ENCODE results near the gene BRINP1. TPM values are rescaled to one million over a fixed set of nuclear protein-coding genes. Genes with fewer than 3 reads are reported as not detected.

Gene BRINP1
- total RNA-seq, 1 experiment from 2014 or later = not detected

- intact Hi-C loops (cut with micrococcal nuclease; ENCODE audit: unreplicated experiment) = no loop called here
- no peak overlapping the region for H3K4me3 ChIP-seq (ENCODE audit: low read depth, low read length, poor library complexity, severe bottlenecking)
- DNase-seq (ENCODE audit: low spot score) = no peak
- no peak overlapping the region for H3K27ac ChIP-seq (ENCODE audit: low read depth, low read length, poor library complexity, severe bottlenecking)
- ChIA-PET CTCF (no interaction called here), POLR2A (ENCODE audit: low non-redundant PET) (no interaction called here)
- no TSS peak for BruUV-seq (replicated peaks)
- no peaks in the 10 kb centered on the region for H3K36me3 ChIP-seq (ENCODE audit: insufficient read depth, low read length, poor library complexity, severe bottlenecking)
- no peaks in the 10 kb centered on the region for H3K4me1 ChIP-seq (ENCODE audit: insufficient read depth, low read length, poor library complexity, severe bottlenecking)
- TF ChIP-seq CTCF (conservative IDR thresholded peaks at IDR 0.05; ENCODE audit: low read depth, low read length) = no peak
- no peak for TF ChIP-seq EZH2 (IDR thresholded peaks at IDR 0.05; ENCODE audit: borderline replicate concordance, low read depth, low read length, poor library complexity, severe bottlenecking)
- no peaks in the 10 kb centered on the region for H3K27me3 ChIP-seq (replicated peaks; ENCODE audit: insufficient read depth, low read depth, low read length, poor library complexity)
- no peaks in the 10 kb centered on the region for H3K9me3 ChIP-seq (ENCODE audit: low read depth, low read length, poor library complexity, severe bottlenecking)
Observed at GRCh38 chr9:119224431-119224830, 144.8 kb downstream of the BRINP1 start.

- CTCF ChIA-PET = no interaction called here
- intact Hi-C loops (cut with micrococcal nuclease; ENCODE audit: unreplicated experiment) = no loop called here
Observed at GRCh38 chr9:119221276-119221675, 148.0 kb downstream of the BRINP1 start.

GRCh38 chr9:119218293-119218692 is 150.9 kb downstream of the BRINP1 start:
- no TSS peak for BruUV-seq (replicated peaks)
- no peak for TF ChIP-seq CTCF (conservative IDR thresholded peaks at IDR 0.05; ENCODE audit: low read depth, low read length)
- TF ChIP-seq EZH2 (IDR thresholded peaks at IDR 0.05; ENCODE audit: borderline replicate concordance, low read depth, low read length, poor library complexity, severe bottlenecking) = no peak
- intact Hi-C loops (cut with micrococcal nuclease; ENCODE audit: unreplicated experiment) = no loop called here
- ChIA-PET POLR2A (ENCODE audit: low non-redundant PET) (no interaction called here), CTCF (no interaction called here)
- Histone ChIP-seq H3K4me1 (ENCODE audit: insufficient read depth, low read length, poor library complexity, severe bottlenecking) (no peaks in the 10 kb centered on the region), H3K27me3 (replicated peaks; ENCODE audit: insufficient read depth, low read depth, low read length, poor library complexity) (no peaks in the 10 kb centered on the region), H3K36me3 (ENCODE audit: insufficient read depth, low read length, poor library complexity, severe bottlenecking) (no peaks in the 10 kb centered on the region), H3K27ac (ENCODE audit: low read depth, low read length, poor library complexity, severe bottlenecking) (no peak overlapping the region), H3K9me3 (ENCODE audit: low read depth, low read length, poor library complexity, severe bottlenecking) (no peaks in the 10 kb centered on the region), H3K4me3 (ENCODE audit: low read depth, low read length, poor library complexity, severe bottlenecking) (no peak overlapping the region)
- DNase-seq (ENCODE audit: low spot score) = no peak

More at GRCh38 chr9:119221276-119221675, 148.0 kb downstream of the BRINP1 start:
- H3K4me1 ChIP-seq (ENCODE audit: insufficient read depth, low read length, poor library complexity, severe bottlenecking) = no peaks in the 10 kb centered on the region
- no peak overlapping the region for H3K4me3 ChIP-seq (ENCODE audit: low read depth, low read length, poor library complexity, severe bottlenecking)
- no peak for TF ChIP-seq EZH2 (IDR thresholded peaks at IDR 0.05; ENCODE audit: borderline replicate concordance, low read depth, low read length, poor library complexity, severe bottlenecking)
- no peak for TF ChIP-seq CTCF (conservative IDR thresholded peaks at IDR 0.05; ENCODE audit: low read depth, low read length)
- H3K9me3 ChIP-seq (ENCODE audit: low read depth, low read length, poor library complexity, severe bottlenecking) = no peaks in the 10 kb centered on the region
- no TSS peak for BruUV-seq (replicated peaks)
- H3K27me3 ChIP-seq (replicated peaks; ENCODE audit: insufficient read depth, low read depth, low read length, poor library complexity) = no peaks in the 10 kb centered on the region
- POLR2A ChIA-PET (ENCODE audit: low non-redundant PET) = no interaction called here
- no peaks in the 10 kb centered on the region for H3K36me3 ChIP-seq (ENCODE audit: insufficient read depth, low read length, poor library complexity, severe bottlenecking)
- no peak for DNase-seq (ENCODE audit: low spot score)
- no peak overlapping the region for H3K27ac ChIP-seq (ENCODE audit: low read depth, low read length, poor library complexity, severe bottlenecking)
